ENCODE measurements around the gene LYRM9. TPM values are rescaled to one million over a fixed set of nuclear protein-coding genes. Genes with fewer than 3 reads are reported as not detected.

LYRM9 gene
- total and polyA plus RNA-seq, 10 donors = 6.8 to 20.0 (median 15.4) TPM

- Histone ChIP-seq H3K4me3 (no peak overlapping the region), H3K4me1 (peaks cover 0 to 25% (median 8%) of the 10 kb centered on the region in 6 donors), H3K27me3 (replicated peaks in 1 of 7) (no peaks in the 10 kb centered on the region), H3K36me3 (peaks cover 0 to 28% (median 4%) of the 10 kb centered on the region in 6 donors), H3K27ac (no peak overlapping the region), H3K9me3 (no peaks in the 10 kb centered on the region)
- 73 to 79% (median 78%) methylated on average over 13 of the region's 13 CpGs for WGBS, 5 donors
- DNase-seq = no peak
- TF ChIP-seq POLR2AphosphoS5 (IDR thresholded peaks at IDR 0.05) (no peak), POLR2A (IDR thresholded peaks at IDR 0.05) (no peak), CTCF (IDR thresholded peaks at IDR 0.05 in 8 of 11, conservative IDR thresholded peaks at IDR 0.05 in 3 of 11) (no peak)
- intact Hi-C loops (cut with DNase I; ENCODE audit: low total_unique reads) = loop anchor here (5.0 kb wide), 1 partner anchor 77 kb away; the partner anchor contains the start of gene NOS2
These were observed 14.2 kb downstream of the LYRM9 start for GRCh38 chr17:27878776-27879562.

GRCh38 chr17:27873746-27874145 lies 19.4 kb downstream of the LYRM9 start:
- Histone ChIP-seq H3K27ac (no peak overlapping the region), H3K4me3 (no peak overlapping the region), H3K27me3 (replicated peaks in 1 of 7) (no peaks in the 10 kb centered on the region), H3K4me1 (peaks cover 0 to 2% (median 0%) of the 10 kb centered on the region in 6 donors), H3K9me3 (no peaks in the 10 kb centered on the region), H3K36me3 (peaks cover 0 to 22% (median 3%) of the 10 kb centered on the region in 6 donors)
- 92 to 100% (median 96%) methylated on average over 2 of the region's 2 CpGs for WGBS, 5 donors
- intact Hi-C loops (cut with DNase I; ENCODE audit: low total_unique reads) = no loop called here
- no peak for DNase-seq
- TF ChIP-seq POLR2A (IDR thresholded peaks at IDR 0.05) (no peak), CTCF (IDR thresholded peaks at IDR 0.05 in 8 of 11, conservative IDR thresholded peaks at IDR 0.05 in 3 of 11) (no peak), POLR2AphosphoS5 (IDR thresholded peaks at IDR 0.05) (no peak)

GRCh38 chr17:27873211-27873610 lies 20.0 kb downstream of the LYRM9 start:
- H3K4me3 ChIP-seq = no peak overlapping the region
- no peak for DNase-seq
- H3K27ac ChIP-seq = no peak overlapping the region
- no peaks in the 10 kb centered on the region for H3K27me3 ChIP-seq (replicated peaks in 1 of 7)
- no peaks in the 10 kb centered on the region for H3K9me3 ChIP-seq
- WGBS, 5 donors = 84 to 94% (median 93%) methylated on average over 2 of the region's 2 CpGs
- intact Hi-C loops (cut with DNase I; ENCODE audit: low total_unique reads) = no loop called here
- H3K4me1 ChIP-seq = no peaks in the 10 kb centered on the region
- TF ChIP-seq CTCF (IDR thresholded peaks at IDR 0.05 in 8 of 11, conservative IDR thresholded peaks at IDR 0.05 in 3 of 11) (no peak), POLR2A (IDR thresholded peaks at IDR 0.05) (no peak), POLR2AphosphoS5 (IDR thresholded peaks at IDR 0.05) (no peak)
- peaks cover 0 to 17% (median 2%) of the 10 kb centered on the region in 6 donors for H3K36me3 ChIP-seq

GRCh38 chr17:27872776-27873175 lies 20.4 kb downstream of the LYRM9 start:
- Histone ChIP-seq H3K9me3 (no peaks in the 10 kb centered on the region), H3K4me1 (no peaks in the 10 kb centered on the region), H3K27ac (no peak overlapping the region), H3K4me3 (no peak overlapping the region), H3K36me3 (peaks cover 0 to 15% (median 2%) of the 10 kb centered on the region in 6 donors), H3K27me3 (replicated peaks in 1 of 7) (no peaks in the 10 kb centered on the region)
- WGBS, 5 donors = 93 to 98% (median 95%) methylated on average over 3 of the region's 3 CpGs
- TF ChIP-seq POLR2A (IDR thresholded peaks at IDR 0.05) (no peak), CTCF (IDR thresholded peaks at IDR 0.05 in 8 of 11, conservative IDR thresholded peaks at IDR 0.05 in 3 of 11) (no peak), POLR2AphosphoS5 (IDR thresholded peaks at IDR 0.05) (no peak)
- no peak for DNase-seq
- intact Hi-C loops (cut with DNase I; ENCODE audit: low total_unique reads) = no loop called here
